Testis (tissue), 2 donors: Measurements from ENCODE around the gene DCXR.
A peak's percentile ranks its signal among the peaks of the same experiment; 100 is the strongest.

Source experiments
- CTCF ChIP-seq, 3 experiments: fragments of 450-650 bp in 2 of 3; fragments of 200-600 bp in 1 of 3; sonication (generic) in 1 of 3; IDR thresholded peaks; one replicate each; pipeline ENCODE4 v1.5.1; 2016 to 2019; ENCODE audit warnings: antibody characterized with exemption in 3 of 3, mild to moderate bottlenecking in 2 of 3, moderate library complexity in 1 of 3
- POLR2A ChIP-seq: fragments of 450-650 bp; IDR thresholded peaks from one replicate; pipeline ENCODE4 v1.6.1; 2017; ENCODE audit warnings: antibody characterized with exemption, mild to moderate bottlenecking, moderate library complexity

DNA sequence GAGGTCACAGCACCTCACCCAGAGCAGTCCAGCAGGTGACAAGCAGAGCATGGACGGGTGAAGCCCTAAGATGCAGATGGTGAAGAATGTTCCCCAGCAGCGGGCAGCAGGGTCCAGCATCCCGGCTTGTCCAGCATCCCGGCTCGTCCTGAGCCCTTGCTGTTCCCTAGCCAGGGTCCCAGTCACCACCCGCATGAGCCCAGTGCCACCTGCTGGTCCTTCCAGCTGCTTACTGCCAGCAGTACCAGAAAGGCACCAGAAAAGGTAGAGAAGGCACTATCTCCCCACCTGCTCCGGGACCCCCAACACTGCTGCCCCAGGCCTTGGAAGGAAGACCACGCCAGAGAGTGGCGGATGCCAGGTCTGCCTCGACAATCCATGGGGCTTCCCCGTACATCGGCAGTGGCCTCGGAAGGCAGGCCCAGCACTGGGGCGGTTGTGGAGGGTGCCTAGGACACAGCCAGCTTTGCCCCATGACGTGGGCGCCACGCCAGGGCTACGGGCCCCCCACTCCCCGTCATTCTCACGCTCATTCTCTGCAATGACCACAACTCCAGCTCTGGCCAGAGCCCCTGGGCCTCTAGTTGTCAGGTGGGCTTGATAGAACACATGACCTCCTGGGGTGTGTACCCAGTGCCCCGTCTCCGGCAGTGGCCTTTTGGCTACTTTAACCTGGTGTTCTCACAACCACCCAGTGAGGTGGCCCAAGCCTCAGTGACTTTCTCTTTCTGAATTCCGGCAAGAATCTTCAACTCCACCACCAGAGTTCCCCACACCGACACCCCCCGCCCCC is 16.2 kb downstream of the DCXR start:
- TF ChIP-seq CTCF (IDR thresholded peaks at IDR 0.05) (peak; percentile 43 to 63 (median 59)), POLR2A (no peak)
